GM19239 (cell line): Measurements from ENCODE around the gene EDAR.

Source experiments
- DNase-seq: peaks from one replicate; pipeline ENCODE4 v3.0.0; 2011; ENCODE audit warnings: low spot score; ENCODE audit not compliant: insufficient read length
- FAIRE-seq: peaks from 2 replicates; lab custom pipeline; 2011; peaks lifted over from hg19 to GRCh38; lab: Jason Lieb, UNC

The EDAR gene

DNA sequence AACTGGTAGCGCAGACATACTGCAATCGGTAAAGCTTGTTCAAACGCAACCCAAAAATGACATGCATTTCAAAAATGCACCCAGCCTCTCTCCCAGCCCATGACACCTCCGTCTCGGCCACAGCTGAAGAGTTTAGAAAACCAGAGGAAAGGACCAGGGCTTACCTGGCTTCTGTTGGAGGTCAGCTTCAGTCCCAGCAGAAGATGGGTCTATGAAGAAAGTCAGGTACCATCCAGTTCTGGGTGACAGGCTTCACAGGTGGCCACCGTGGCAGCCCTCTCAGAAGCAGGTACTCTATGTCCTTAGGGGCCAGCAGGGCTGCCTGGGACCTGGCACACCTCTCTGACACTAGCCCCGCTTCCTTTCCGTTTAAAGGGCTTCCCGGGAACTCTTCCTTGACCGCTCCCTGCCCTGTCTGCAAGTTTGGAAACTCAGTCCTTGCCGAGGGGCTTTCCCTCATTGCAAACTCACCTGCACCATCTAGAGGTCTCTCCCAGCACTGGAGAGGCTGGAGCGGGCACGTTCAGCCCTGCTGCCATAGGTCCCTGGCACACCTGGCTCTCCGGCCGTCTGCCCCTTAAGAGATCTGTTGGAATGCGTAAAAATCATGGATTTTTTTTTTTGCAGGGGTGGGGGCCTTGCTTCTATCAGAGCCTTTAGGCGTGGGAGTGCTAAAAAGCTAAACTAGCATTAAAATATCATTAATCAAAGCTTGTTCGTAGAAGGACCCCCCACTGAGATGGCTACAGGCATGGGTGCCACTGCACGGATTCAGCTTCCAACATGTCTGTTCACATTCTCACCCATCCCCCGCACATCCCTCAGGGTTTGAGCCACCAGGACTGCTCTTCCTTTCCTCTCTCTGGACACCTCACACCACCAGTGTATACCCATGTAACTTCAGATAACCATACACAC is at the start of gene EDAR:
Gene EDAR, minus strand, starts transcription at position 425 of the 918 bp plus-strand sequence. CDS start 58,206 bp downstream, outside the sequence.
- peak; percentile 33 for FAIRE-seq
- DNase-seq, result no peak

- no peak for FAIRE-seq
- no peak for DNase-seq
Measured at GRCh38 chr2:109033171-109033570, 44.2 kb upstream of the EDAR start.

DNA sequence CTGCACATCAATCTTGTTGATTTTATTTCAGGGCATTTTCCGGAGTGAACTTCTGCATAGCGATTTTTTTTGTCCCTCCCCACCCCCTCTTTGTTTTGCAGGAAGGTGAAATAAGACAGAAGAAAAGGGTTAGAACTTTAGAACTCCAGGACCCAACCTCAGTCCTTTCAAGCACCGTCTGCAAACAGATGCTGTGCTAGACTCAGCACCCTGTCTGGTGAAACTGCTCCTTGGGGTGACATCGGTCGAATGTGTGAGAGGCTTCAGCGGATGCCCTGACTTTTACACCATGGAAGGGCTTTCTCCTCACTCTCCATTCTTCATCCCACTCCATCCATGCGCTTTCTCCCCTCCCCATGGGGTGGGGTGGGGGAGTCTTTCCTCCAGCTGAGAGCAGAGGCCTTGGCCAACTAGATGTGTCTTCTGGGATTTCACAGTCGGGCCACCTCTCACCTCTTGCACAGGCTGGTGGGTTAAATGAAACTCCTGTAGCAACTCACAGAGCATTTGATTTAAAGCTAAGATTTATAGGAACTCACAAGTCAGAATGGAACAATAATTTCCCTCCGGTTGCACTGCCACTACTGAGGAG is 43.3 kb upstream of the EDAR start:
- FAIRE-seq, result no peak
- no peak for DNase-seq

GRCh38 chr2:109031476-109032228 is 42.6 kb upstream of the EDAR start:
- FAIRE-seq (peak; percentile 81), DNase-seq (peak; percentile 29)

GRCh38 chr2:109030870-109031475 is 42.0 kb upstream of the EDAR start:
- FAIRE-seq (no peak), DNase-seq (no peak)

- DNase-seq (no peak), FAIRE-seq (no peak)
Measured at GRCh38 chr2:109029490-109030201, 40.6 kb upstream of the EDAR start.

DNA sequence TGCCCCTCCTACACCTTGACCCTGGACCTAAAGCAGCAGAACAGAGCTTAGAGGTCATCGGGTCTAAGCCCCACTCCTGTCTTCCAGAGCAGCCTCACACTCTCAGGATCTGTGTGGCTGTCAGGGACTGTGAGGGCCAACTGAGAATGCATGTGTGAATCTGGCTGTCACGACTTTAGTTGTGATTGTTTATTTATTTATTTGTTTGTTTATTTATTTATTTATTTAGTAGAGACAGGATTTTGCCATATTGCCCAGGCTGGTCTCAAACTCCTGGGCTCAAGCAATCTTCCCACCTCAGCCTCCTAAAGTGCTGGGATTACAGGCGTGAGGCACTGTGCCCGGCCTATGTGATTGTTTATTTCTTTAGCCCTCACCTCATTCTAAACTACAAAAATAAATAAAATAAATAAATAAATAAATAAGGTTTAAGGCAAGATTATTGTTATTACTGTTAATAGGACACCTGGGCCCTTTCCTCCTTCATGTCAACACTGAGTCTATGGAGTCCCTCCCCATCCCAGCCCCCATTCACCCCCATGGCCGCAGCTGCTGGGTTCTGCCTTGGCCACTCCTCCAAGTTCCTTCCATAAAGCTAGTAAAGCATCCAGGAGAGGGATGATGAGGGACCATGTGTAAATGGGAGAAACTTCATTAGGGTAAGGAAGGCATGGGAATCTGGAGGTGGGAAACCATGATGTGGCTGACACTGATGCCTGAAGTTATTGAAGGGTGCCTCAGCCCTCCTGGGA is 39.9 kb upstream of the EDAR start:
- no peak for DNase-seq
- no peak for FAIRE-seq

DNA sequence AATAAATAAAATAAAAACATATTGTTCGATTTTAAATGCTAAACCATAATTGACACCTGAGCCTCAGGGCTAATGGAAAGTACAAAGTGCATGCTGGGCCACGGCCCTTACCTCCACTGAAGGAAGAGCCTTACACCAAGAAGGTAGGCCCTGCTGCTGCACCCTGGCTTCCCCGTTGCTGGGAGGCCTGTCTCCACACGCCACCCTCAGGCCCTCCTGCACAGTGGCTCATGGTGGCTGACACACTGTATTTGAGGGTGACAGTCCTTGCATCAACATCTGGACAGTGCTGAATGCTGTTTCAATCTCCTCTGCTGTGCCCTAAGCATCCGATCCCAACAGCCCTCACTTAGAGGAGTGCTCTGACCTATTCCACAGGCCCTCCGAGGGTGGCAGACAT is 39.3 kb upstream of the EDAR start:
- DNase-seq (no peak), FAIRE-seq (no peak)

DNA sequence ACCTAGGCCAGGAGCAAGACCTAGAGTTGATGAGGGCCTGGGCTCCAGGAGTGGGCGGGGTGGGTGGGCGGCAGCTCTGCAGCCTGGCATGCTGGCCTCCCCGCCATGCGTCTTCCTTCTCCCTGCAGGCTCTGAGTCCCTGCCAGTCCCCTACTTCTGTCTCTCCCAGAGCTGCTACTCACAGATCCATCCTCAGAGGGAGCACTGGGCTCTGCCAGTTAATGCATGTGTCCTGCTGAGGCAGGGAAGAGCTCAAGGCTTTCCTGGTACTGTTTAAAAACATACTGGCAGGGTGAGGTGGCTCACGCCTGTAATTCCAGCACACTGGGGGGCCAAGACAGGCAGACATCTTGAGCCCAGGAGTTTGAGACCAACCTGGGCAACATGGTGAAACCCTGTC is 38.7 kb upstream of the EDAR start:
- no peak for FAIRE-seq
- DNase-seq, result no peak

GRCh38 chr2:109024477-109024876 is 35.5 kb upstream of the EDAR start:
- no peak for FAIRE-seq
- no peak for DNase-seq

DNA sequence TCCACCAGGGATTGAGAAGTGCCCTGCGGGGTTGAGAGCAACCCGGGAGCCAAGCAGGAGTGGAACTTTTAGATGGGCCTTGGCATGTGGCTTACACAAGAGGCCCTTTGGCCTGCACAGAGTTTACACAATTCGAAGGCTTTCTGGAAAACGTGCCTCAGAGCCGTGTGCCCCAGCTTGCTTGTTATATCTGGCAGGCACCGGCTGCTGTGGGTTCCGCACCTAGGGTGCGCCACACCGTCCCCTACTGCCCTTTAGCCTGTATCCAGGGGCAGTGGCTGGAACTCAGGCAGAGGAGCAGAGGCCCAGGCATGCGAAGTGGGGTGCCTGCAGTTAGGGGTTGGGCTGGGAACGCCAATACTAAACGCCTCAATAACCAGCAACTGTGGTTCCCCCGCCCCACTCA is 32.9 kb upstream of the EDAR start:
- no peak for FAIRE-seq
- no peak for DNase-seq

GRCh38 chr2:109020217-109020637 is 31.2 kb upstream of the EDAR start:
- FAIRE-seq (no peak), DNase-seq (no peak)

DNA sequence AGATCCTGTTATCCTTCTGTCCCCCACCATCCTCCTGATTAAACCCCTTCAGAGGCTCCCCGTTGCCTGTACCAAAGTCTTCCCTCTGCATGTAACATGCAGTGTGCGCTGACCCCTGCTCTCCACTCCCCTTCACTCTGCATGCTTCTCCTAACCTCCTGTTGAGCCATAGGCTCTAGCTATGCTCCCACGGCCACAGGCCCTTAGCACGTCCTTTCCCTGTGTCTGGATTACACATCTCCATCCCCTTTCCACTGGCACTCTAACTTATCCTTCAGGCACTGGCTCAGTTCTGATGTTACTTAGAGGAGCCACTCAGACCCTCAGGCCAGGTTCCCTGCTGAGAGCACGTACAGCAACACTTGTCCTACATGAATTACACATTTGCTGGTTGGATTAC is 29.4 kb upstream of the EDAR start:
- DNase-seq (no peak), FAIRE-seq (no peak)

DNA sequence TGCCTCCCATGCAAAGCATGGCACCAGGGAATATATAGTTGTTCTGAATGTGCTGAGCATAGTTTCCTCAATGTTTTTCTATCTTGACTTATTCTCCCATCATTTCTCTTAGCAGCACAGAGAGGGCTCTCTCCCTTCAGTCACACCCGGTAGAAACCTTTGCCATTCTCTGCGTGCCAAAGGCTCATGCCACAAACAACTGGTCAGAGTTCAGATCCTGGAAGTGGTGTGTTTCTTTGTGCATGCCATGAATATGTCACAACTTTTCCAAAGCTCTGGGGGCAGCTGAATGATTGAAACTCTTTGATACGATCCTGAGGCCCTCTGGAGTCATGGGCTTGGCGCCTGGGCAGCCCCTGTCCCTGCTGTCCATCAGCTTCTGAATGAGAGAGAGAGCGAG is 28.0 kb upstream of the EDAR start:
- DNase-seq (no peak), FAIRE-seq (no peak)

GRCh38 chr2:109016376-109016775 is 27.4 kb upstream of the EDAR start:
- FAIRE-seq, result no peak
- no peak for DNase-seq

DNA sequence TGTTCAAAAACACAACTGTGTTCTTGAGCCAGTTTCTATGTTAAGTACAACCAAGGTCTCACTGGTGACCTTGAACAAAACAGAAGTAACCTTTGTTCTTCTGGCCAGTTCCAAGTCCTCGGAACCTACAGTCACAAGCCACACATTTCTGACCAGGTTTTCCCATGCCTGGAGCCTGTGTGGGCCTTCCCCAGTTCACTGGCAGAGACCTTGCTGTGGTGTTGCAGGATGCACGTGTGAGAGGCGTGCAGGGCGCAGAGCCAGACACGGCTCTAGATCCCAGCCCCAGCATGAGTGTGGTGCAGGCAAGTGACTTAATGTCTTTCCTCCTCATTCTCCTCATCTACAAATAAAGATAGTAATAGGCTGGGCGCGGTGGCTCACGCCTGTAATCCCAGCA is 25.5 kb upstream of the EDAR start:
- FAIRE-seq (no peak), DNase-seq (no peak)

- DNase-seq (no peak), FAIRE-seq (no peak)
Measured at GRCh38 chr2:109013051-109013450, 24.0 kb upstream of the EDAR start.

- FAIRE-seq (no peak), DNase-seq (no peak)
Measured at GRCh38 chr2:109009920-109010610, 21.0 kb upstream of the EDAR start.

DNA sequence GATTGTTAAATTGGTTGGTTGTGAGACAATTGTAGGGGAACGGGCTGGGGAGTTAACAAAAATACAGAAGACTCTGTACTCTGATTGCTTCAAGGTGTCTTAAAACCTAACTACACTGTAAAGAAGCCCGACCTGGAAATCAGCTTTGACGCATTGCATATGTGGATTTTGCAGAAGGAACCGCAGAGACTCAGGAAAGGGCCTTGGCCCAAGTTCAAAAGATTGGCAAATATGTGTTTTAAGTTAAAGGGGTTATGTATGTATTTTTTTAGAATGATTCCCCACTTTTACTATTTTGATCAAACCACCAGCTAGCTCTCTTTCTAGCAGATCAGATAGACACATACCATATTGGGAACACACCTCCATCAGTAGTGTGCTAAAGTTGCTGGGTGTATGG is 18.0 kb upstream of the EDAR start:
- FAIRE-seq, result no peak
- no peak for DNase-seq
